Skeletal muscle cell (primary cell): Measurements from ENCODE around the gene TMEM108.

Source experiments
- DNase-seq: peaks from one replicate; pipeline ENCODE4 v3.0.0-alpha.2; 2010; ENCODE audit warnings: low read depth
- H3K4me3 ChIP-seq: 2 replicates; pipeline ENCODE4 v1.5.1; 2011; ENCODE audit warnings: low read depth, mild to moderate bottlenecking, control low read depth, low read length, moderate library complexity

Gene TMEM108

DNA sequence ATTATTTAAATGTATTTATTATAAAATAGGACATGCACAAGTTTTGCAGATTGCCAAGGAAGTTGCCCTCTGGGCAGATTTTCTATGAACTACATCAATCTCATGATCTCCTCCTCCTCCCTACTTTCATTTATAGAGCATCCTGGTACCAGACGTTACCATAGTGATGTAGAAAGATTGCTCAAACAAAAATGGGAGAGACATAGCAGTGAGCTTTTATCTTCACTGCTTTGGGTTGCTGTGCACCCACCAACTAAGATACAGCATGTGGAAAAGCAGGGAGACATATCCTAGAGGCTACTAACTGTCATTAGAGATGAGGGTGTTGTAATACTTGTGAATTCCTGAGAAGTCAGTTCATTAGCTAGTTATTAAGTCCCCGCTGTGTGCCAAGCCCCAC, 224.1 kb downstream of the TMEM108 start:
- DNase-seq, result no peak

DNA sequence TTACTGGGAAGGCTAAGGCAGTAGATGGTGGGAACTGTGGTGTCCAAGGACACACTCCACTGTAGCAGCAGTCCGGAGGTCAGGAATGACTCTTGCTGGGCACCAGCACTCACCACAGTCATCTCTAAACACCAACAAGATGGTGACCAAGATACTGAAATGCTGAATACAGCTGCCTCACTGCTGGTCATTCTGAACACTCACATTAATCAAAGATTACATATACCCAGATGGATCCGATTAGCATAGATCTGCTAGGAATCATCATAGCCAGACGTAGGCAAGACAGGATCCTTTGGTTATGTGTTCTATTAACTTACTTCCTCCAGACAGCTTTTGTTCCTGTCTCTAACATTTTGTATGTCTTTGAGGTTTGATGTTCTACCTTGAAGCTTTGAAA, 226.7 kb downstream of the TMEM108 start:
- no peak for DNase-seq
- H3K4me3 ChIP-seq, result no peak overlapping the region

More for the DNA sequence above, 224.1 kb downstream of the TMEM108 start:
- no peak overlapping the region for H3K4me3 ChIP-seq

DNA sequence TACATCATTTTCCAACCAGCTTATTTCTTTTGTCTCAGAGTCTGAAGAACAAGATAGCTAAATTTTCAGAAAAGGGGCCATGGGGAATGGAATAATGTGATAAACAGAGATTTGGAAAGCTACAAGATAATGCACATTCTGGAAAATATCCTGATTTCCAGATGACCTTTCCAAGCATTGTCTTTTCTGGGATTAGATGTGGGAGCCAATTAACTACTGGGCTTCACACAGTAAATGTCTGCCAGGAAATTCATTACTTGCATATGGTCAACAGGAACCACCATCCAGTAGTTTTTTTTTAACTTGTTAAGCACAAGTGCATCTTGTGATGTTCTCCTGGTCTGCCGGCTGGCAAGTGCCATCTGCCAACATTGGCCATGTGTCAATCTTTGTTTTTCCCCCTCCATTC, 230.5 kb downstream of the TMEM108 start:
- H3K4me3 ChIP-seq, result no peak overlapping the region
- DNase-seq, result no peak

- DNase-seq, result no peak
- H3K4me3 ChIP-seq, result no peak overlapping the region
These were observed 231.2 kb downstream of the TMEM108 start for GRCh38 chr3:133269393-133269792.

GRCh38 chr3:133270631-133271030, 232.4 kb downstream of the TMEM108 start:
- no peak overlapping the region for H3K4me3 ChIP-seq
- no peak for DNase-seq

GRCh38 chr3:133271042-133271441, 232.9 kb downstream of the TMEM108 start:
- DNase-seq, result no peak

GRCh38 chr3:133271539-133271938, 233.3 kb downstream of the TMEM108 start:
- DNase-seq, result no peak
- no peak overlapping the region for H3K4me3 ChIP-seq

More at GRCh38 chr3:133271042-133271441, 232.9 kb downstream of the TMEM108 start:
- H3K4me3 ChIP-seq, result no peak overlapping the region

GRCh38 chr3:133273346-133273745, 235.2 kb downstream of the TMEM108 start:
- no peak overlapping the region for H3K4me3 ChIP-seq
- no peak for DNase-seq

DNA sequence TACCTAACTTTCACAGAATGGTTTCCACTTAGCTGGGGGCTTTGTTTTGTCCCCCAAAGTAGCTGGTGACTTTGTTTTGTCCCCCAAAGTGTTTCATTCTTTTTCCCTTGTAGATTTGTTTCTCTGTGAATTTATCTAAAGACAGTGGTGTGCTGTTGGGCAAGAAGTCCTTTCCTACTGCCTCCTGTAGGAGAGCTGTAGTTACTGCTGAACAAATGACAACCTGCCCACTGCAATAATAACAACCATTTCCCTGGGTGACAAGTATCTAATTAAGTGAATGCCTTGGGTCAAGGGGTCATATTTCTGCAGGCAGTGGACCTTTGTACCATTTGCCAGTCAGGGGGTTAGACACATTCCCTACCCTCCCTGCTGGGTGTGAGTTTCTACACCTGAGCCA, 236.3 kb downstream of the TMEM108 start:
- no peak for DNase-seq
- no peak overlapping the region for H3K4me3 ChIP-seq

DNA sequence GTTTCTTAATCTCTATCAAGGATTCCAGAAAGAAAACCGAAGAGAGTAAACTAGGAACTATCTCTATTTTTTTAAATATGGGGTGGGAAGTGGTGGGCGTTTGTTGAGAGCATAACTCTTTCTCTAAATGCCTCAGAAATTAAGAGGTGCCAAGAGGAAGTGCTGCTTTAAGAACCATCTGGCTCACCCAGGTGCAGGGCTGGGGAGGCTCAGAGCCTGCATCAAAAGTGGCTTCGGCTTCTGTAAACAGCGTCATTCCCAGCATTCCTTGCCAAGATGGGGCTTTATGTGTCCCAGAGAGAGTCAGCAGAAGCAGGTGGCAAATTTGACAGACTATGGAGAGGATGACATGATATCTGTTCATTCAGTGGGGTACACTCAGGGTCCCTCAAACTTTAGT, 238.4 kb downstream of the TMEM108 start:
- no peak for DNase-seq
- no peak overlapping the region for H3K4me3 ChIP-seq

GRCh38 chr3:133277813-133278212, 239.6 kb downstream of the TMEM108 start:
- no peak for DNase-seq
- no peak overlapping the region for H3K4me3 ChIP-seq

GRCh38 chr3:133278260-133279043, 240.3 kb downstream of the TMEM108 start:
- DNase-seq, result no peak

GRCh38 chr3:133280586-133280985, 242.4 kb downstream of the TMEM108 start:
- H3K4me3 ChIP-seq, result no peak overlapping the region
- DNase-seq, result no peak

More at GRCh38 chr3:133278260-133279043, 240.3 kb downstream of the TMEM108 start:
- no peak overlapping the region for H3K4me3 ChIP-seq

DNA sequence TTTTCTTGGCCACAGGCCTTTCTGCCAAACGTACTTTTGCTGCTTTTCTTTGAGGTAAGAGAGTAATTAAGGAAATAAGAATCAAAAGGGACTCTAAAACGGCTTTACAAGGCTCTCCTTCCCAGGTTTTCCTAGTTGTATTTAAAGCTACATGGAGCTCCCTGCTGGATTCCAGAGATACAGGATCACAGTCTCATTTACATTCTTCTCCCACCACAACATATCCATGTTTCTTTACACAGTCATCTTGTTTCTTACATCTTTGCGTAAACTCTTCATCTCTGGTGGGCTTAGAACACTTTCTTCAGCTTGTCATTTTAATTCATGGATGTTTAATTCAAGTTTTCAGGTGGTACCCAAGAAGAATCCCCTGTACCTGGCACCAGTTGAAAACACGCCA, 244.0 kb downstream of the TMEM108 start:
- DNase-seq, result no peak
- H3K4me3 ChIP-seq, result no peak overlapping the region

DNA sequence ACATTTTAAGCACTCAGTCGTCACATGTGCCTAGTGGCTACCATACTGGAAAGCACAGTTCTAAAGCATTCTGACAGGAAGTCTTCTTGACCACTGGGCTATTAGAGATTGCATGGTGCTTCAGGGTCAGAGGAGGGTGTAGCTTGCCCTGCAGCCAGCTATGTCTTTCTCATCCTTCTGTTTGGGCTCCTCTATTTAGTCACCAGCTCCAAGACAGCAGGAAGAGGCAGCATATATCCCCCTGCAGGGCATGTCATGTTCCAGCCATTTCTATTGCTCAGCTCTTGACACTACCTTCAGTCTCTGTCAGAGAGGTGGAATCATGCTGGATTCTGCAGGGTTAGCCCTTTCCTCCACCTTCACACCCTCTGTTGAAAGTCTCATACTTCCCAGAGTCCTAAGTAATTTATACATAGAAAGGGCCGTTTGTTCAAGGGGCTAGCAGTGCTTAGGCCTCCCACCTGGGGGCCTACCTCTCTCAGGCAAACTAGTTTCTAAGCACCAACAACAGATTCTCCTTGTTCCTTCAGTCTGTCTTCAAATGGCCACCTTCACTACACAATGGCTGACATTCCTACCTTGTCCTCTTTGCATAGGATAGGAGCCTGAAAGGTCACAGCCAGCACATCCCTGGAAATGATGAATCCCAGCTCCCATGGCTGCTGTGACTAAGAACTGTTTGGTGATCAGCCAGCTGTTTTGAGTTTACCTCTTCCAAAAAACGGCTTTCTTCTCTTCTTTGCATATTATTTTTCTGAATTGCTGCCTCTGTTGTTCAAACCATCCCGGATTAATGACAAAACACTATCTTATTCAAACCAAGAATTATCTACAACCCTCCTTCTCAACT, 246.0 kb downstream of the TMEM108 start:
- DNase-seq, result no peak
- no peak overlapping the region for H3K4me3 ChIP-seq

- DNase-seq, result no peak
- no peak overlapping the region for H3K4me3 ChIP-seq
These were observed 251.1 kb downstream of the TMEM108 start for GRCh38 chr3:133289322-133289721.

GRCh38 chr3:133292296-133292695, 254.1 kb downstream of the TMEM108 start:
- H3K4me3 ChIP-seq, result no peak overlapping the region
- DNase-seq, result no peak

DNA sequence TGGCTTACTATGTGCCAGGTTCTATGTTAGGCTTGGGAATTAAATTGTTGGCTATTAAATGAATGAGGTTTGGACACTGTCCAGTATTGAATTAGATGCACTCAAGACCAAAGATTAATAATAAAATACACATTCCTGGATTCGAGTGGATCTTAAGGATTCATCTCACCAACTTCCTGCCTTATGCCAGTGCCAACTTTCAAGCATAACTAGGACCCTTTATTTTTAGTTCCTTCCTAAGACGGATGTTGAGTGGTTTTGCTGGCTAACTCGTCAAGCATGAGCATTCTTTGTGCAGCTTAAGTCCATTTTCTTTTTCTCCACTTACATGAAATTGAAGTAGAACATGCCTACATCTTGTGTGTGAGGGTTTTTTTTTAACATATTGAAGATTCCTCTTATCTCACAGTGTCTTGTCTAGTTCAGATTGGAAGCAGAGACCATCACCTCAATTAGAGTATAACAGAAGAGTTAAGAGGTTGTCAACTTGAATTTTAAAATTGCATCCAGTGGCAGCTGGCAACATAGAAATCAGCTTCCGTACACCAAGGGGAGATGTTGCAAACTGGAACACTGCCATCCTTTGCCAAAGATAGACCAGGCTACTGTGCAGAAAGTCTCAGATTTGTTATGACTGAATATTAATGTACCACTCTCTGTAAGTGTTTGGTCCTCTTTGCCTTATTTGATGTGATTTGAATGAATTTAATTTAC, 255.4 kb downstream of the TMEM108 start:
- no peak for DNase-seq
- H3K4me3 ChIP-seq, result no peak overlapping the region

DNA sequence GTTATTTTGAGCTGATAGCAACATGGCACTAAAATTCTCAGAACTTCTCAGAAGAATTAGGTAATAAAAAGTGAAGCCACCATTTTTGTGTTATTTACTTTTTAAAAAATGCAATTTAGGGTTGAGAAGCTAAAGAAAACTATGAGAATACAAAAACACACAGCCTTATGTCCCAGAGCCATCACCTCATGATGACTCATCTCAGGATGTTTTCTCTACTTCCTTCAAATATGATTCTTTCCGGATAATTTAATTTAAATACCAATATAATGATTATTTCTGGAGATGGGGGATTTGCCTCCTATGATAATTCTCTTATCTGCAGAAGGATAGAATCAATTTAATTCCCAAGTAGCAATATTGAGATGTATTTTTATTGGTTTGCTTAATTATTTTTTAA, 256.1 kb downstream of the TMEM108 start:
- no peak overlapping the region for H3K4me3 ChIP-seq
- DNase-seq, result no peak
